Middle frontal gyrus (tissue), 1 donor: Measurements from ENCODE around the gene LRRC1.
"Not testable (repeated sequence)": the region's sequence is repeated elsewhere in the genome, so short reads cannot be mapped to it uniquely, and the experiment has no call there.

Source experiments
- DNase-seq: peaks from one replicate; pipeline ENCODE4 v3.0.0-alpha.2; 2015; ENCODE audit warnings: low spot score; ENCODE audit errors: extremely low spot score

The LRRC1 gene

GRCh38 chr6:53792016-53792415 is 2.8 kb upstream of the LRRC1 start:
- no peak for DNase-seq

GRCh38 chr6:53792973-53793317 is 1.9 kb upstream of the LRRC1 start:
- no peak for DNase-seq

DNA sequence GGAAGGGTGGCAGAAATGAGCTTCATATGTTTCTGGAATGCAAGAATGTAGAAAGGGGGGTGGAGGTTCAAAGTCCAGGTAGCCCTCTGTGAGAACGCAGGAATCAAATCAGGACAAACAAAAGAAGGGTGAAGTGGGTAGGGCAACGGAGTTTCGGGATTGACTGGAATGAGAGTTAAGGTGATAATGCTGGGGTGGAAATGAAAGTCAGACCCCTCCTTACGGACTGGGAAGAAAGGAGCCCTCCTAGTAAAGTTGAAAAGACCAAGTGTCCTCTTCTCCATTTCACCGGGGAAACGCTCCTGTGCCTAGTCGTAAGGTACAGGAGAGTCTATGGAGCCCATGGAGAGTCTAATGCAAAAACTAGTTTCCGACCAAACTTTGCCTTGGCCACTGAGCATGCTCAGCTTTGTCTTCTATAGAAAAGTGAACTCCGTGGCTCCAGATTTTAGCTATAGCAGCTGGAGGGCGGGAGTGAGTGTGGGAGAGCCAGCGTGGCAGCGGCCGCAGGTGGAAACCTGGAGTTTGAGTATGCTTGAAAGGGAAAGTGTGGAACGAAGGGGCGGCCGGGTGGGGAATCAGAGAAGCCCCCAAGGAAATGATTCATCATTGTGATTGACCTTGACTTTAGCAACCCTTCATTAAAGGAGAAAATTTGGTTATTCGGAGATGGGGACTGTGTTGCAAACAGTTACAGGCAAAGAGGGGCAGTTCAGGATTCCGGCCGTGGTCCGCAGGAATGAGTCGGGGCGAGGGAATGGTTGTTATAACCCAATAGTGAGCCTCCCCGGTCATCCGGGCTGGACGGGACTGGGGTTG is 1.3 kb upstream of the LRRC1 start:
- DNase-seq, result no peak

DNA sequence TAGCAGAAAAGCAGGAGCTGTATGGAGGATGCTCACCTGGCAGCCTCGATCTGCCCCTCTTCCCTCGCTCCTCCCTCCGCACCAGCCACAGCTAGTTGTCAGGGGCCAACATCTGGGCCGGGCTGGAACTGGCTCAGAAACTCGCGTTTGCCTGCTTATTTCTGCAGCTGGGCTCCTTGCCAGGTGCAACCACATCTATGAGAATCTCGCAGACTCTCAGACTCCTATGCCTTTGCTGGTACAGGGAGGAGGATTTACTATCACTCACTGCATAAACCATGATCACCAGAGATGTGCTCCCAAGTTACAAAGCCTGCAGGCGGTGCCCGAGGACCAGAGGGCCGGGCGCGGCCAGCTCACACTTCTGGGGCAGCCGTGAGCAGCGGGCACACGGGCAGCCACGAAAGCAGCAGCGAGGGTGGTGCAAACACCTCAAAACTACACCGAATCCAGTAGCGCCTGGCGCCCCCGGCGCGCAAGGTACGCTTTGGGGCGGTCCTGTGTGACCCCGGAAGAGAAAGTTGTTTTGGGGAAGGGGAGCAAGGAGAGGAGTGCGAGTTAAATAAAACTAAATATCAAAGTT is 577 bp upstream of the LRRC1 start:
- DNase-seq, result peak; percentile 55

- no peak for DNase-seq
These were observed 516 bp downstream of the LRRC1 start for GRCh38 chr6:53795340-53795701.

DNA sequence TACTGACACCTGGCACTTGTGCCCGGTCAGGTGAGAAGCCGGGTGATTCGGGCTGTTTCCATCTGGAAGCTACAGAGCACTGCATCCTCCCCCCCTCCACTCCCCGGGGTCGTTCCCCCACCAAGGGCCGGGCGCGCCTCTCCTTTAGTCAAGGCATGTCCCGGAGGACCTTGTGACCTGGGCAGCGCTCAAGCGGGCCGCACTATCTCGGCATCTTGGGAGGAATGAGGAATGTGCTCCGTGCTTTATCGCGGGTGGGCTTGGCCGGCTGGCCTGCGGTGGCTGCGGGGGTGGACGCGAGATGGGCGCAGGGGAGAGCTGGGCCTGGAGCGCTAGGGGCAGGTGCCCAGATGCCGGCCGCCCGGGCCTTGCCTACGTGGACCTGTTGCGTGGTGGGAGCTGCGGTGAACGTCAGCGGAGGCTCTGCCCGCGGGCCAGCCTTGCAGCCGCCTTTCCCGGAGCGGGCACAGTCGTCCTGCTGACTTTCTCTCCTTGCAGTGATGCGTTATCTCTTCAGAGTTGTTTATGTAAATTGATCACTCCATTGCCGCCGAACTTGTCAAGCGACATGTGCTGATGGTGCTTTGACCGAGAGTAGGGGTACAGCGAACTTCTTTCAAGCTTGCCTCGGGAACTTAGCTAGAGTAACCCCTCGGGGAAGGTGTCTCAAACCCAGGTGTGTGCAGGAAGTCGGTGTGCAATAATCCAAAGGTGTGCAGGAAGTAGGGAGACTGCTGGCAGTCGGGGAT is 1.1 kb downstream of the LRRC1 start:
- no peak for DNase-seq

GRCh38 chr6:53796451-53796780 is 1.6 kb downstream of the LRRC1 start:
- no peak for DNase-seq

- no peak for DNase-seq
These were observed 2.0 kb downstream of the LRRC1 start for GRCh38 chr6:53796791-53797190.

- no peak for DNase-seq
These were observed 2.5 kb downstream of the LRRC1 start for GRCh38 chr6:53797304-53797703.

GRCh38 chr6:53799340-53799739 is 4.5 kb downstream of the LRRC1 start:
- DNase-seq, result no peak

- DNase-seq, result no peak
These were observed 6.2 kb downstream of the LRRC1 start for GRCh38 chr6:53801022-53801421.

DNA sequence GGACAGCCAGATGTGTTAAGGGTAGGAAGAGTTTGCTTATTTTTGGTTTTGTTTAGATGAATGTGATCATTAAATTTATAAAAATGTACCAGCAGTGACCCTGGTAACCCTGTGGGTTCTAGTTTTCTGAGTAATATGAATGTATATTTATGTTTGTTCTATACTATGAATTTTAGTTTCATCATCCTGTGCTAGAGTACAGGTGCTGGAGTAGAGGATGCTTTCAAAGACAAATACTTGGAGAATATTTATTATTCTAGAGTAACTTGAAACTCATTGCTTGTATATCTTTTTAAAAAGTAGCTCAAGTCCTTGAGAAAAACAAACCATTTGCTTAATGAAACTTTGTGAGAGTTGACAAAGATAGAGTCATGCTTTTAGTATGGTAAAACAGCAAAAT is 7.8 kb downstream of the LRRC1 start:
- DNase-seq, result no peak

DNA sequence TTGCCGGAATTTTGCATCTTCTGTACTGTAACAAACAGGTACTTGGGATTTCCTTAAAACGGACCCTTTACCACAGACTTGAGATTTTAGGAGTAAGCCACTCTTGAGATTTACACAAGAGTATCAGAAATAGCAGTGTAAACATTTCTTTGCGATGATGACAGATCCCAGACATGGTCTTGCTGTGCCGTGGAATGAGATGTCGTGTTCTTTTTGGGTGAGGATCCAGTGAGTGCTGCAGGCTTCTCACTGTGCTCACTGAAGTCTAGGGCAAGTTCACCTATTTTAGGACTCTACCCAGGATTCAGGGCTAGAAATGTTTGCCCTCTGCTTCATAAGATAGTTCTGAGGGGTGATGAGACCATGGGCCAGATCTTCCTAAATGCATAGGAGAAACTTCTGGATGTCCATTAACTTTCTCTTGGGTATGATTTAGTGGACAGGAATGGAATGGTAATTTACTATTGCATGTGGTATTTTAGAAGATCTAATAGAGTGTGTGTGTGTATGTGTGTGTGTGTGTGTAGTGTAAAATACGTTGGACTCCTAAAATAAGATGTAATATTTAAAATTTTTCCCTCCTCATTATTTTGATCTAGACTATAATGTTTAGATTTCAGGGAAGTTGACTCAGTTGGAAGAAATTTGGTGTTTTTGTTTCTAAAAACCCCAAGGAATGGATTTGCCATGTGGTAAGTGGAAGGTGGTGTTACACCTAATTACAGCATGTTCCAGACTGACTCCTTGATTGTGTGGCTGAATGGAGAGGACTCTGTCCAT is 8.5 kb downstream of the LRRC1 start:
- DNase-seq, result no peak

DNA sequence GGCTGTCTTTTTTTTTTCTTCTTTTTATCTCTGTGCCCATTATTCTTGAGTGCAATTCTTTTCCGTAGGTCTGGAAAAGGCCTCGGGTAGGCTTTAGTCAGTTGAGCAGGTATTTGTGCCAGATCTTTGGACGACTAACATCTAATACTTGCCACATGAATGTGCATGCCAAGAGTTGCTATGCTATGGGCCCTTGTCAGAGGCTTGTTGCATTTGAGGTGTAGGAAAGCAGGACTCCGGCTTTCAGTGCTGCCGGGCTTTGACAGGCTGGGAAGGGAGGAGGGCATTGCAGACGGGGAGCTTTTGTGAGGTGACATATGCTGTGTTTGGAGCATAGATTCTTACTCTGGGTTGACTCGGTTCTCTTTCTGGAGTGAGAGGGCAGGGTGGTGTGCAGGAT is 10.2 kb downstream of the LRRC1 start:
- DNase-seq, result no peak

DNA sequence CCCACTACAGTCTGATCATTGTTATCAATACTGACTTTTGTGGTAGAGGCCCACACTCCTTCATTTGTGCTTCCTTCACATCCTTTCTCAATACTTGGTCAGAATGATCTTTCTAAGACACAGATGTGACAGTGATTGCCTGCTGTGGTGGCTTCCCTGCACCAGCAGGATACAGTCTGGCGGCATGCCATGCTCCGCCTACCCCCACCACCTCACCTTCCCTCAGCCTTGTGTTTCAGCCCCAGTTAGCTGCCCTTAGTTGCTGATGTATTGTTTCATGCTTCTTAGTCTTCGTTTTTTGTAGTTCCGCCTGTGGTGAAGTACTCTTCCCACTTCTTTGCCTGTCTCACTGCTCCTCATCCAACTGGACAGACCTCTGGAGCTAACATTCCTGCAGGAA is 10.9 kb downstream of the LRRC1 start:
- DNase-seq, result no peak

DNA sequence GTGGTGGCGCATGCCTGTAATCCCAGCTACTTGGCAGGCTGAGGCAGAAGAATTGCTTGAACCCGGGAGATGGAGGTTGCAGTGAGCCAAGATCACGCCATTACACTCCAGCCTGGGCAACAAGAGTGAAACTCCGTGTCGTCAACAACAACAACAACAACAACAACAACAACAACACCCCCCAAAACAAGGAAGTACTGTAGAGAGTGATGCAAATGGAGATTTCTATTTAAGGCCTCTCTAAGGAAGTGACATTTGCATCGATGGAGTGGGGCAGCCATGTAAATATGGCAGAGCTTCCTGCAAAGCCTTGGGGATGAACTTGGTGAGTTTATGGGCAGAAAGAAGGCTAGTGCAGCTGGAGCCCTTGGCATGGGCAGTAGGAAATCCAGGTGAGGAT is 12.8 kb downstream of the LRRC1 start:
- not testable (repeated sequence) for DNase-seq

- DNase-seq, result no peak
These were observed 13.6 kb downstream of the LRRC1 start for GRCh38 chr6:53808302-53808881.

DNA sequence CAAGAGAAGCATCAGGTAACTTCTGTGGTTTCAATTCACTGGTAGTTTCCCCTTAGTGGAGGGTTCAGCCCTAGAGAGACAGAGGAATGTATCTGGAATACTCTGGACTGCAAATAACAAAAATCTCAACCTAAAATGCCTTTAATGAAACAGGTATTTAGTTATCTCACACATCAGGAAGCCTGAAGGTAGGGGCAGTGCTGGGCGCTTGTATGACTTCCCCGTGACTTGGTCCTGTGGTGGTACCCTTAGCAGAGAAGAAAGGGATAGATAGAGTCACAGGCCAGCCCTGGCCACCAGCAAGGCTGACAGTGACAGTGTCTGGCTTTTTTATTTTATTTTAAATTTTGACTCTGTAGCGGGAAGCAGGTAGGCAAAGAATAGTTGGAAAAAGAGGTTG is 14.9 kb downstream of the LRRC1 start:
- DNase-seq, result no peak

GRCh38 chr6:53811082-53811481 is 16.3 kb downstream of the LRRC1 start:
- DNase-seq, result no peak

- DNase-seq, result no peak
These were observed 16.9 kb downstream of the LRRC1 start for GRCh38 chr6:53811746-53812145.

GRCh38 chr6:53813096-53813495 is 18.3 kb downstream of the LRRC1 start:
- no peak for DNase-seq

DNA sequence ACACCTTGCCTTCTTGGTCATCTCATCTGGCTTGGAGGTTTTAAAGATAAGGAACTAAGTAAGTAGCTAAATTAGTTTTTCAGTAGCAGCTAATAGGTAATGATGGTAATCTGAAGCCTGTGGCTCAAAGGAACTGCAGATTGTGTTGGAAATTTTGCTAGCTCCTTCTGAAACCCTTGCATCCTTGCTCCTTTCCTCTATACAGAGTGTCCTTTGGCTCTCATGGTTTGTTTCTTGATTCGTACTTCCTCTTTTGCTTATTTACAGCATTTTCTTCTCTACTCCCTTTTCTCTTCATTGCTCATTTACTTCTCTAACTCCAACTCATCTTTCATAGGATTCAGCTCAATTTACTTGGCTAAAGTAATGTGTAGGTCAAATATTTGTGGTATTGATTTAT is 19.0 kb downstream of the LRRC1 start:
- DNase-seq, result no peak
